Rectal smooth muscle tissue (tissue), 1 donor: Measurements from ENCODE around the gene COG6.

Source experiments
- H3K27ac ChIP-seq: one replicate; pipeline ENCODE4 v1.7.0; 2013; ENCODE audit warnings: low read depth, low read length, inconsistent platforms
- H3K27me3 ChIP-seq: one replicate; pipeline ENCODE4 v1.7.0; 2013; ENCODE audit warnings: low read length; ENCODE audit not compliant: control insufficient read depth, insufficient read depth
- H3K36me3 ChIP-seq: one replicate; pipeline ENCODE4 v1.7.0; 2013; ENCODE audit warnings: low read length; ENCODE audit not compliant: control insufficient read depth, insufficient read depth
- H3K4me1 ChIP-seq: one replicate; pipeline ENCODE4 v1.7.0; 2013; ENCODE audit warnings: low read length; ENCODE audit not compliant: control insufficient read depth, insufficient read depth
- H3K4me3 ChIP-seq: one replicate; pipeline ENCODE4 v1.7.0; 2013; ENCODE audit warnings: low read length
- H3K9ac ChIP-seq: one replicate; pipeline ENCODE4 v1.7.0; 2013; ENCODE audit warnings: low read length

The COG6 gene

GRCh38 chr13:39749528-39749927 is 94.1 kb downstream of the COG6 start:
- Histone ChIP-seq H3K27ac (no peak overlapping the region), H3K27me3 (no peaks in the 10 kb centered on the region), H3K4me3 (no peak overlapping the region), H3K36me3 (no peaks in the 10 kb centered on the region), H3K4me1 (no peaks in the 10 kb centered on the region), H3K9ac (no peak overlapping the region)

DNA sequence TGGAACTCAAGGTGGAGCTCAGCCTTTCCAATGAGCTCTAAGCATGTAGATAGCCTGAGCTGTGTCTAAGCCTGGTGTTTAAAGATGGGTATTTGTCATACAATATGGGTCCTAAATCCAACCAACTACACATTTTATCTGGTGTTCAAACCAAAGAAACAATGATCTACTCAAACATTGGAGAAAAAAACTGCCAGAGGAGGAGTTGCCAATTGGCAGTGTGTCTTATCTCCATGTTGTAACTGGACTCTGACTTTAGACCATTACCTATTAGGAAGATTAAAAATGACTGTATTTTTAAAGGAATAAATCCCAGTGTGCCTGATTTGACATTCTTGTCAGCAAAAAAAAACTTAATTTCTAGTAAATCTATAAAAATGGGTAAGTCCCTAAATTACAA is 96.3 kb downstream of the COG6 start:
- Histone ChIP-seq H3K36me3 (no peaks in the 10 kb centered on the region), H3K9ac (no peak overlapping the region), H3K27me3 (no peaks in the 10 kb centered on the region)

DNA sequence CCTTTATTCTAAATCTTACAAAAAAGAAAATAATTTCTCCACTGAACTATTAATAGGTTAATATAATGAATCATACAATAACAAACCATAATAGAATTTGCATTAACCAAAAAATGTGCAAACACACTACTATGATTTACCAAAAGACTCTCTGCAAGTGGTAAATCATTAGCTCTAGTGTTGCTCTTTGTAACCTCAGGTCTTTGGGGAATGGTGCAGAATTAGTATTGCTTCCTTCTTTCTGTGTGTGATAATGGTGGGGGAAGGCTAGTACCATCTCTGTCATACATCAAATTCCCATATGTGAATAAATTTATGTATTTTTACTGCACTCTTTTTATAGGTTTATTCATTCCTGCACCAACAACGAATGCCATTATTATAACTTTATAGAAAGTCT is 105.1 kb downstream of the COG6 start:
- Histone ChIP-seq H3K36me3 (no peaks in the 10 kb centered on the region), H3K9ac (no peak overlapping the region), H3K4me1 (no peaks in the 10 kb centered on the region), H3K4me3 (no peak overlapping the region), H3K27me3 (no peaks in the 10 kb centered on the region), H3K27ac (no peak overlapping the region)

More for the DNA sequence above, 96.3 kb downstream of the COG6 start:
- Histone ChIP-seq H3K27ac (no peak overlapping the region), H3K4me3 (no peak overlapping the region), H3K4me1 (no peaks in the 10 kb centered on the region)

GRCh38 chr13:39765801-39766463 is 110.5 kb downstream of the COG6 start:
- Histone ChIP-seq H3K4me3 (no peak overlapping the region), H3K36me3 (no peaks in the 10 kb centered on the region), H3K27me3 (no peaks in the 10 kb centered on the region), H3K4me1 (peaks cover 3% of the 10 kb centered on the region), H3K27ac (peak overlapping the region; percentile 19), H3K9ac (no peak overlapping the region)

- no peak overlapping the region for H3K9ac ChIP-seq
- no peak overlapping the region for H3K4me3 ChIP-seq
- H3K27me3 ChIP-seq = no peaks in the 10 kb centered on the region
- peaks cover 4% of the 10 kb centered on the region for H3K4me1 ChIP-seq
- H3K36me3 ChIP-seq = no peaks in the 10 kb centered on the region
- H3K27ac ChIP-seq = no peak overlapping the region
Measured at GRCh38 chr13:39766464-39767158, 111.1 kb downstream of the COG6 start.

DNA sequence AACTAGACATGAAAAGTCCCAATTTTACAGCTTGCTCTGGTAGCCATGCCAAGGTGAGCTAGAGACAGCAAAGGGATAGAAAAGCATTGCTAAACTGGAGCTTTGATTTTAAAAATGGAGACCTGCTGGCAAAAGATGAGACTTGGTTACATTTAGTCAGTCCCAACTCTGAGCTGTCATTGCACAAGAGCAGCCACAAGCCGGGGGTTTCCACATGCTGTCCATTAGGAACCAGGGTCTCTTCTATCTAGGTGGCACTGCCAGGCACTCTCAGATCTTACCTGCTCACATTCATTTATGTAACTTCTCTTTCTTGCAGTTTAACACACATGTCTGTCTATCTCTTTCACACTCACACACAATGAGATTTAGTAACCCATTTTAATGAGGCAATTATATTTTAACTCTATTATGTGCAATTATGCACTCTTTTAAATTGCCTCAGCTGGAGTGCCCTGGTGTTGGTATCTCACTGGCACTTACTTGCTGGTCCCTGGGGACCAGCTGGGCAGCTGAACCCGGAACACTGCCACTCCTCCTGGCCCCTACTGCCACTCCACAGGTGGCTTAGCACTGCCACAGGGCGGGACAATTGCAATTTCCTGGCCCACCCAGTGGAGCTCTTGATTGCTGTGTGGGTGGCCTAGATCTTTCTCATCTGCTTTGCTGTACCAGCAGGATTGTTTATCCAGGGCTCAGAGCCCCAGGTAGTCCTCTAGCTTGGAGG is 112.5 kb downstream of the COG6 start:
- H3K4me3 ChIP-seq = no peak overlapping the region
- no peaks in the 10 kb centered on the region for H3K36me3 ChIP-seq
- no peak overlapping the region for H3K9ac ChIP-seq
- H3K27me3 ChIP-seq = no peaks in the 10 kb centered on the region
- H3K4me1 ChIP-seq = peaks cover 4% of the 10 kb centered on the region
- no peak overlapping the region for H3K27ac ChIP-seq

DNA sequence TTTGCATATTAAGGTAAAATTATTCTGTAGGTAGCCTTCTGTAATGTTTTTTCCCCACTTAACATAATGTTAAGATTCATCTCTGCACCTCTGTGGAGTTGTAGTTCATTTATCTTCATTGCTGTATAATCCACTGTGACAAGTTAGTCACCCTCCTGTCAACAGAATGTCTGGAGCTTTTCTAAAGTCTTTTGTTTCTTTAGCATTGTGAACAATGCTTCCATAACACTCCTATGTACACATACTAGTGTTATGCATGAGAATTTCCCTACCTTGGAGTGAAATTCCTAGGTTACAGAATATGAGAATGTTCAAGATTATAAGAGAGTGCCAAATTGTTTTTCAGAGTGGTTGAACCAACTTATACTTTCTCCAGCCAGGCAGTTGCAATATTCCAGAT is 113.5 kb downstream of the COG6 start:
- Histone ChIP-seq H3K36me3 (no peaks in the 10 kb centered on the region), H3K4me1 (peaks cover 4% of the 10 kb centered on the region), H3K27ac (no peak overlapping the region), H3K27me3 (no peaks in the 10 kb centered on the region), H3K9ac (no peak overlapping the region), H3K4me3 (no peak overlapping the region)

- Histone ChIP-seq H3K36me3 (no peaks in the 10 kb centered on the region), H3K4me3 (no peak overlapping the region), H3K27me3 (no peaks in the 10 kb centered on the region), H3K4me1 (peaks cover 4% of the 10 kb centered on the region), H3K9ac (no peak overlapping the region), H3K27ac (no peak overlapping the region)
Measured at GRCh38 chr13:39770221-39771090, 115.0 kb downstream of the COG6 start.

GRCh38 chr13:39773833-39774232 is 118.4 kb downstream of the COG6 start:
- H3K4me1 ChIP-seq = peaks cover 2% of the 10 kb centered on the region
- H3K9ac ChIP-seq = no peak overlapping the region
- H3K27me3 ChIP-seq = no peaks in the 10 kb centered on the region
- no peak overlapping the region for H3K4me3 ChIP-seq
- H3K36me3 ChIP-seq = no peaks in the 10 kb centered on the region
- no peak overlapping the region for H3K27ac ChIP-seq

DNA sequence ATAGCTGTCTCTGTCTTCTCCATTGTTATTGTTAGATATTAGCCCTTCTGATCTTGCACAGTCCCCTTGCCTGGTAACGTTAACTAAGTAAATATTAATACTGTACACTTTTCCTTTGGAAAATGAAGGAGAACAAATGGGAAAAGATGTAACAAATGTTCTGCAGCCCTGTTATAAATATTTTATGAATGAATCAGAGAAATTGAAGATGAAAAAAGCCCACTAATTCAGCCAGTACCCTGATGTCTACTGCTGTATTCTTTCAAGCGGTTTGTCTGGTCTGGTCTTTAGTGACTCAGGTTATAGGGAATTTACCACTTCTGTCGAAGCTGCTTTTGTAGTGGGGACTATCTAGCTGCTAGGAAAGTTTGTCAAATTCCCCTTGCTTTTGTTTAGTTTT is 121.0 kb downstream of the COG6 start:
- Histone ChIP-seq H3K27ac (no peak overlapping the region), H3K4me3 (no peak overlapping the region), H3K36me3 (no peaks in the 10 kb centered on the region), H3K4me1 (peaks cover 2% of the 10 kb centered on the region), H3K27me3 (no peaks in the 10 kb centered on the region), H3K9ac (no peak overlapping the region)

DNA sequence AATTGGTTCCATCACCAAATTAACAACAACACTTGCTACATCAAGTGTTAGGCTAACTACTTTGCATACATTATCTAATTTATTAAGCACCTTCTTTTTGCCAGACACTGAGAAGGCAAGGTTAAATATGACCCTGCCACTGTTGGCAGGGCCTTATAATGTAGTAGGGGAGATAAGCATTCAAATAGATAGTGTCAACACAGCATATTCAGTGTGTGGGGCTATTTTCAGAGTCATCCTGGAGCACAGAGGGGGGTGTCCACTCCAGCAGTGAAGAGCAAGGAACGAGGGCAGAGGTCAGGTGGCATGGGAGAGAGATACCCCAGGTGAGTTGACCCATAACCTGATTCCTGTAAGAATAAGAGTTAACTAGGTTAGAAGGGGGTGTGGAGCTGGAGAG is 121.6 kb downstream of the COG6 start:
- no peak overlapping the region for H3K9ac ChIP-seq
- no peaks in the 10 kb centered on the region for H3K27me3 ChIP-seq
- peaks cover 2% of the 10 kb centered on the region for H3K4me1 ChIP-seq
- no peak overlapping the region for H3K4me3 ChIP-seq
- H3K27ac ChIP-seq = peak overlapping the region; percentile 15
- no peaks in the 10 kb centered on the region for H3K36me3 ChIP-seq

DNA sequence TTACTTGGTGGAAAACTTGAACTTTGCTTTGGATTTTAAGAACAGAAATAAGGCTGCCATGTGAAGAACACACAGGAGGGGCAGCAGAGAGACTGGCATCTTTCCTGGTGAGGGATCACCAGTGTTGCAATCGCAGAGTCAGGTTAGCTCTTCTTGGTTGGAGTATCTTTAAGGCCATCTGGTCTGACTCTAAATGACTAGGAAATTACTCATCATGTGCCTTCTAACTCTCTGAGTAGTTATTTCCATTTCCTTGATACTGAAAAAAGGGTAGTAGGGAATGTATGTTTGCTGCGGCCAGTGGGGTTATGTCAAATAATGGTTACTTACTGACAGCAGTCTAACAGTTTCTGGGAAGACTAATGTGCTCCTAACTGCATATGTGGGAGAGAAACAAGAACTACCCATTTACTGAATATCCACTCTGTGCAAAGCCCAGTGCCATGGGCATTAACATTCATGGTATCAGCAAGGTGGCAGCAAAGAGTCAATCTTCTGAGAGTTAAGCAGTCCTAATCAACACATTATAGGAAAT is 122.1 kb downstream of the COG6 start:
- Histone ChIP-seq H3K27me3 (no peaks in the 10 kb centered on the region), H3K4me1 (peaks cover 2% of the 10 kb centered on the region), H3K9ac (no peak overlapping the region), H3K36me3 (no peaks in the 10 kb centered on the region), H3K27ac (no peak overlapping the region), H3K4me3 (no peak overlapping the region)
